Midbrain (tissue), 1 donor: Measurements from ENCODE around the gene UGT2A3.
"Not testable (repeated sequence)": the region's sequence is repeated elsewhere in the genome, so short reads cannot be mapped to it uniquely, and the experiment has no call there.

Experiments used
- DNase-seq: peaks from one replicate; lab custom pipeline; 2025; lab: John Stamatoyannopoulos, UW

Gene UGT2A3

DNA sequence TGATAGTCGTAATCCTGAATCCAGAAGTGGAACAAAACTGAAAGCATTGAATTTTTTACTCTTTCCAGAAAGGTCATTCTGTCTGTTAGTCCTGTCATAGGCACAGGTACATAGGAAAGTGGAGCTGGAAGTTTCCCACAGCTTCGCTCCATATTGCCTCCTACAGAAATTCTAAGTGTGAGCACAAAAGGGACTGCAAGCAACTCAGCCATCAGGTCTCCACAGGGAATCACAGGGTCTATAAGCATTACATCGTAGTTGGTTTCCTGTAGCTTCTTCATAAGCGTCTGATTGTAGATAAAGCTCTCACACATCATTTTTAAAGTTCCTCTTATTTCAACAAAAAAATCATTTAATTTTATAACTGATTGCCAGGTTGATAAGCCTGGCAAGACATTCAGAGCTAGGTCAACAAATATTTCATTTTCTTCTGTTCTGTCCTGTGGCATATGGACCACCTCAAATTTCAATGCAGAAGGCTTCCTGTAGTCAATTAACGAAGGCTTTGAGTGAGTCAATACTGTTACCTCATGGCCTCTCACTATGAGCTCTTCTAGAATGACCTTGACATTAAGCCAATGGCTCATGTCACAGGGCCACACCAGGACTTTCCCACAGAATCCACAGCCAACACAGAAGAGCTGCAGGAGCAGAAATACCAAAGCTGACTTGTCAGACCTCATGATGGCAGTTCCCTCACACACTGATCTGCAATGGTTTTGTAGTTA is at the start of gene UGT2A3:
Gene UGT2A3, minus strand, starts transcription at position 727 of the 728 bp plus-strand sequence. Its CDS starts 44 bp downstream, at position 683.
- DNase-seq = no peak

DNA sequence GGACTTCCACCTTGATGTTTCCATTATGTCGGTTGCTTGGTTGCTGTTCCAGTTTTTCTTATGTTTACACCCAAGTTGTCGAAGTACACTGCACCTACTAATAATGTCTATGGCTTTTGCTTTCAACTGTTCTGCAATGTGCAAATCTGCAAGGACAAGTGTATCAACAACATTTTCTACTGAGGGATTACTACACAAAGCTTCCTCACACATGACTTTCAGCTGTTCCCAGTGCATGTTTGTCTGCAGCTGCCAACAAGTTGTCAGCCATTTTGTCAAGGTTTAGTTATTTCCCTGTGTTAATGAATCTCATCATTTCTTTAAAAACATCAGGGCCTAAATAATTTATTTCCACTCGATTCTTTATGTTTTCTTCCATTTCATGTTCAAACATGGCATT is 45.4 kb upstream of the UGT2A3 start:
- no peak for DNase-seq

DNA sequence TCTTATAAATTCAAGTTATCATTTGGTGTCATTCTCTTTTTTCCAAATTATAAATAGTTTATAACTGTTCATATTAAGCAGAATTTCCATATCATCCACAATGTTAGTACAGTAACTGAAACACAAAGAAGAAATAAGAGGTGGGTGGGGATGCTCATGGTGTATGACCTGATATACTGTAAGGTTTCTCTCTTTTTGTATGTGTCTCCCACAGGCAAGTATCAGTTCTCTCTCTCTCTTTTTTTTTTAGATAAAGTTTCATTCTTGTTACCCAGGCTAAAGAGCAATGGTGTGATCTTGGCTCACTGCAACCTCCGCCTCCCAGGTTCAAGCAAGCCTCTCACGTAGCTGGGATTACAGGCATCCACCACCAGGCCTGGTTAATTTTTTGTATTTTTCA is 43.7 kb upstream of the UGT2A3 start:
- no peak for DNase-seq

DNA sequence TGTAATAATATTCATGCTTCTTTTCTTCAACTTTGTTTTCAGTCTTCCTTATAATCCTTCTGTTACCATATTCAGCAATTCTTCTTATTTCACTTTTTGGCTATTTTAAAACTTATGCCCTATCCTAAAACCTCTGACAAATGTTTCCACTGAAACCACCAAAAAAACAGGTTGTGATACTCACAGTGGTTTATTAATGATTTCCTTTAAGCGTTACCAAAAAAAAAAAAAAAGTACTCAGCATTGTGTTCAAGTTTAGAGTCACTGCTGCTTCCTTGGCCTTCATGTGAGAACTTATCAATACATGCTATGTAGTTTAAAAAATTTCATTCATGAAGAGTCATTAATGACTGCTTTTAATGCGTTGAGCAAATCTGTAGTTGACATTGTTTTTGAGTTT is 35.4 kb upstream of the UGT2A3 start:
- DNase-seq = no peak

DNA sequence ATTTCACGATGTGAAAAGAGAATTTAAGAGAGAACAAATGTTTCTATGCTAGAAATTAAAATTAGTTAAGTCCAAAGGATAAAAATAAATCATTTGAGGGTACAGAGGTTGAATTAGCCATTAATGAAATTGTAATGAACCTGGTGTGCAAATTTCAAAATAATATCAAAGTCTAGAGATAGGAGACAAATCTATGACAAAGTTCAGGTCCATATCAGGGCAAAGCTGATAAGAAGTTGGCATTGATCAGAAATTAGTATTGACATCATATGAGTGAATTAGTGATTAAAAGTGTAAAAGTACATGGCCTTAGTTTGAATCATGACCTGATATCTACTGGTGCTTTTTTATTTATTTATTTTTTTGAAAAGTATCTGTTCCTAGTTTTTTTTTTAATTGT is 33.8 kb upstream of the UGT2A3 start:
- no peak for DNase-seq

DNA sequence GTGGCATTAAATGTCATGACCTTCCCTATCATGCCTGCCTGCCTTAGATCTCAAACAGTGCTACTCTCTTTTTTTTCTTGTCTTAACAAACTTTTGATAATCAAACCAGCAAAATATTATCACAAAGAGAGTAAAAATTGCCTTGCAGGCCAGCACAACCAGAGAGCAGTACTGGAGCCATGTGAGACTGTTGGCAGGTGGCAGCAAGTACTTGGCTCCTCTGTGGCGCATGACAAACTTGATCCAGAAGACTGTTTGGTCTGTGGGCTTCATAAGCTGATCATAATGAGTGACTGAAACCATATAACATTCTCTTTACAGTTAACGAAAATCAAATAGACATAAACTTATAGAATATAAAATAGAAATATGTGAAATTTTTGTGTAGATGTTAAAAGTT is 33.3 kb upstream of the UGT2A3 start:
- DNase-seq = no peak

DNA sequence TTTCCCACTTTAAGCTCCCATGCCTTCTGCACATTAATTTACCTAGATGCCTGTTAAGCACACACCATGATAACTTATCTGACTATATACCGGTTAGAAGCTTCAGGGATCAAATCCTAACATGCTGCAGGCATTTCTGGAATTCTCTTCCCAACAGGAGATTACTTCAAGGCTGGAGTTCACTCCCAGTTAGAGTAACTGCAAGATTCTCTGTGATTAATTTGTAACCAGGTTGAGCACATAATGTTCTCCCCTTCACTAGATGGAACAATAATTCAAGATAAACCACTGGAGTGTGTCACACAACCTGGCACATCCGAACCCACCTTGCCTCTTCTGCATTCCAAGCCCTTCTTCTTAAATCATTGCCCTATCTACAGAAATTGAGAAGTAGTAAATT is 11.8 kb upstream of the UGT2A3 start:
- no peak for DNase-seq

DNA sequence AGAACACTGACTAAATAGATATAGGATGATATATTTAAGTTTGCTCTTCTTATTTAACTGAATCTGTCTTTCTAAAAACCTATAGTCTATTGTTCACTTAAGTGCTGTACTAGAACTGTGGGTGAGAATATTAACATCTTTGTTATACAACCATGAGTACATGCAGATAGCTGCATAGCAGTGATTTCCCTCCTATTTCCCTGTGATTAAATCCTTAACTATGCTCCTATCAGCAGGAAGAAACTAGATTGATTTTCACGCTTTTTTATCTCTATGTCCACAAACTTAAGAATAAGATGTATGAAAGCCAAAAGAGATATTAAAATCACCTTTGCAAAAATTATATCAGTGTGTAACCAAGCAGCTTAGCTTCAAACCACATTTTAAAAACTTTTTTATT is 11.3 kb upstream of the UGT2A3 start:
- no peak for DNase-seq

DNA sequence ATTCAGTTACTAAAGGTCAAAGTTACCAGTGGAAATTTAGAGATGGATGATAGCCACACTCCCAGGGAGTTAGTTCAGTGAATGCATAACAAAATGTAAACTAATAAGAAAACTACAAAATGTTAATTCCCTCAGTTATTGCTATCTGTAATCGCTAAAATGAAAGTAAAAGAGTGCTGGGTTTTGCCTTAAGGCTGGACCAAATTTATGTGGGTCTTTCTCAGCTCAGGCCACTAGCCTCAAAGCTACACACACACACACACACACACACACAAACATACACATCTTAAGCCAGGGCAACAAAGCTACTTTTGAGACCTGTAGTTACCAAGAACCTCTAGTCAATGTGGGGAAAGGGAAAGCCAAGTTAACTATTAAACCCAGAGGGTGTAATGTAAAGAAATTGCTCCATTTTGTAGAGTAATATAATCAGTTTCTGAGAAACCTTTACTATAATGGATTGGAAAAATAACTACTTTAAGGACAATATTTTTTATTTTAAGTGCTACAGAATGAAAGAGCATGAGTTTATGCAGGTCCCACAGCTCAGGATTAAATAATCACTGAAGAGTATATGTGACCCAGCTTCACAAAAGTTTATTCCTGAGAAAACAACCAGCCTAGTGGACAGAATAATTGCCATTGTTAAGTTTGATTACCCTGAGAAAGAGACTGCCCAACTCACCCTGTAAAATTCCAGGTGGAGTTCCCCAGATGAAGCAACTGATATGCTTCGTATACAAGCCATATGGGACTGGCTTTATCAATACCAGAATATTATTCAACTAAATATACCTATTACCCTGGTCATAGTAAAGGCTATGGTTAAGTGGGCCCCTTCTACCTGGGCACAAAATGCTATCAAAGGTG is 8.9 kb upstream of the UGT2A3 start:
- DNase-seq = no peak

DNA sequence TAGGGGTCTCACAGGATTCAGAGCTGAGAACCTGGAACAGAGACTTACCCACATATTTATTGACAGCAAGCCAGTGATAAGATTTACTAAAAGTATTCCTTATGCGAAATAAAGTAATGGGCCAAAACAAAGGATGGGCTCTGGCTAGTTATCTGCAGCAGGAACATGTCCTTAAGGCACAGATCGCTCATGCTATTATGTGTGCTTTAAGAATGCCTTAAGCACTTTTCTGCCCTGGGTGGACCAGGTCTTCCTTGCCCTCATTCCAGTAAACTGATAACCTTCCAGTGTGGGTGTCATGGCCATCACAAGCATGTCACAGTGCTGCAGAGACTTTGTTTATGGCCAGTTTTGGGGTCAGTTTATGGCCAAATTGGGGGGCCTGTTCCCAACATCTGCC is 7.5 kb upstream of the UGT2A3 start:
- DNase-seq = not testable (repeated sequence)

DNA sequence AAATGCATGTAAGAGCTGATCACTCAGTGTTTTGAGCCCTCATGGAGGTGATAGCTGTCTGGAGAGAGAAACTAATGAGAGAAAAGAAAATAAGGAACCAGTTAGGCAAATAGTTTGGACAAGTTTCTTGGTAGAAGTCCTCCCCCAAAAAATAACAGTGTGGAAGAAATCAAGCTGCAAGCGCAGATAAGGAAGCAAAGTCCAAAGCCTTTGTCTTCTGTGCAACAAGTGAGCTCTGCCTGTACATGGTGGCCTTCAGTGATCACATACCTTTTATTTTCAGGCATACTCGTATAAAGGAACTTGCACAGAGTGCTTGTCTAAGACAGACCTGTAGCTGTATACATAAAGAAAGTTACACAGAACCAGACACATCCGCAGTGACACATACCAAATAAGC is 2.5 kb upstream of the UGT2A3 start:
- no peak for DNase-seq

DNA sequence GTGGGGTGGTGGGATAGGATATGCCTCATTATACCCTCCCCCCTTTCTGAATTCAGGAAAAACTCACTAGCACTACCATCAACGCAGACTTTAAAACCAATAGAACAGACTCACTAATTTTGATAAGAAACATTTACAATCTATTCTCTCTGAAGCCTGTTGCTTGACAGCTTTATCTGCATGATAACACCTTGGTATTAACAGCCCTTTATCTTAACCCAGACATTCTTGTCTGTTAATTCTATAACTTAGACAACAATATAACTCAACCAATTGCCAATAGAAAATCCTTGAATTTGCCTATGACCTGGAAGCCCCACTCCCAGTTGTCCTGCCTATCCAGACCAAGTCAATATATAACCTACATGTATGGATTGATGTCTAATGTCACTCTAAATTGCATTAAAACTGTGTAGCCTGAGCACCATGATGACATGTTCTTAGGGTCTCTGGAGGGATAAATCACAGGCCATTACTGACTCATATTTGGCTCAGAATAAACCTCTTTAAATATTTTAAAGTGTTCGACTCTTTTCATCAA is 1.5 kb upstream of the UGT2A3 start:
- DNase-seq = no peak

DNA sequence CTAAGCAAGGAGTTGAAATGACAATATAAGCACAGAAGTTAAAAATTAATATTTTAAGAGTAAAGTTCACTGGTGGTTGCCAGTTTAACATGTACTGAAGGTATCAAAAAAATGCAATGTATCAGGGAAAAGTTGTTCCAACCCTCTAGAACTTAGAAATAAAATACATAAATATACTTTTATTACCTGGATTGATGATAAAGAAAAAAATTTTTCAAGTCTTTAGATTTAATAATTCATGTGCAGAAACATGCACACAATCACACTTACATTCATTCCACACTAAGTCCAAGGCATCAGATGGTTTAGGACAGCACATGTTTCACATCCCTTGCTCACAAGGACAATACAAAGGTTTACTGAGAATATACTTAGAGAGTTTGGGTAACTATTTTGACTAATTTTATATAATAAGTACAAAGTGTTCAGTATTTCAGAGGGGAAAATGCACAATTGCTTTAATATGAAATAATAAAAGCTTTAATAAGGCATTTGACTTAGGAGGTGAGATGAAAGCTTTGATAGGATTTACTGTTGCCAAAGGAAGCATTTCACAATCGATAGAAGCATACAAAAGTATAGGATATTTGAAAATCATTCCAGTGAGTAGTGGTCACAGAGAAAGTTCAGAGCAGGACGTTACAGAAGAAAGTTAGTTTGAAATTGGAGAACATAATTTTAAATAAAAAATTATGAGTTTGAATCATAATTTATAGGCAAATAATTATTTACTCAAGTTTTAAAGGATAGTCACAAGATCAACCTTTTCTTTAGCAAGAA is 392 bp upstream of the UGT2A3 start:
- DNase-seq = no peak

DNA sequence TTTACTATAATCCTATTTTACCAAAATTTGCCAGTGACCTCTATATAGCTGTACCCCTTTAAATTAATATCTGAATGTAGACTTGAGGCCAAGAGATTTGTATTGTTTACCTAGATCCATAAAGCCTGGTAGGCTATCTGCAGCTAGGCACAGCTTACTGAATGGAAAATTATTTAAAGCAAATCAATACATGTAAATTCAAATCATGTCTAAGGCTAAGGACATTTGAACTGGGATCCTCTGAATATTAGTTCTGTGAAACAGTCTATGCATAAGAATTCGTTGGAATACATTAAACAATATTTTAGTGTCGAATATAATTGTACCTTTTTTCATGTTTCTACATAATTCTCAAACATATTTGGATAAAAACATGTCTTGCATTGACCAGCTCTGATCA is 1.6 kb downstream of the UGT2A3 start:
- DNase-seq = no peak

DNA sequence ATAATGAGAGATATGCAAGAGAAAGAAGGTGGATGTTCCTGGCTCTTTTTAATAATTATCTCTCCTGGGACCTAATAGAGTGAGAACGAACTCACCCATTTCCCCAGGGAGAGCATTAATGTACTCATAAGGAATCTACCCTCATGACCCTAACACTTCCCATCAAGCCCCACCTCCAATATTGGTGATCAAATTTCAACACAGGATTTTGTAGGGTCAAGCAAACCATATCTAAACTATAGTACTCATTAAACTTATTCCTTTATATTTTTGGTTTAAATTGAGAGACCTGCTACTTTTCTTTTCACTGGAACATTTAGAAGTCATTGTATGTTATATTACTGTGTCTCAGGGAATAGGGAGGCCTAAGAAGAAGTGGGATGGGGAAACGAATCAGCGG is 2.6 kb downstream of the UGT2A3 start:
- no peak for DNase-seq

DNA sequence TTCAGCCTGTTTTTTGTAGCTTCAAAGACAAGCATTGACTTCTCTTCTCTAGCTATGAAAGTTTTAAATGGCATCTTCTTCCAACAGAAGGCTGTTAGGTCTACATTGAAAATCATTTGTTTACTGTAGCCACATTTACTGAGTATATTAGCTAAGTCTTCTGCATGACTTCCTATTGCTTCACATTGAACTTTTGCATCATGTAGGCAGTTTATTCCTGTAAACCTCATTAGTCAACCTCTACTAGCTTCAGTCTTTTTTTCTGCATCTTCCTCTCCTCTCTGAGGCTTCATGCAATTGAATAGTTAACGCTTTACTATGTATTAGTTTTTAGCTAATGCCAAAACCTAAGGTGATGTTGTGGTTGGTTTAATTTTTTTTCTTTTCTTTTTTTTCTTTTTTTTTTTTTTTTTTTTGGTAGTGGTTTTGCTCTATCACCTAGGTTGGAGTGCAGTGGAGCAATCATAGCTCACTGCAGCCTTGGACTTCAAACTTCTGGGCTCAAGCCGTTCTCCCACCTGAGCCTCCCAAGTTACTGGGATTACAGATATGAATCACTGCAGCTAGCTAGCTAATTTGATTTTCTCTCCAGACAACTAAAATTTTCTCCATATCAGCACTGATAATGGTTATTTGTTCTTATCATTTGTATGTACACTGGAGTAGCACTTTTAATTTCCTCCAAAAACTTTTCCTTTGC is 3.4 kb downstream of the UGT2A3 start:
- no peak for DNase-seq

DNA sequence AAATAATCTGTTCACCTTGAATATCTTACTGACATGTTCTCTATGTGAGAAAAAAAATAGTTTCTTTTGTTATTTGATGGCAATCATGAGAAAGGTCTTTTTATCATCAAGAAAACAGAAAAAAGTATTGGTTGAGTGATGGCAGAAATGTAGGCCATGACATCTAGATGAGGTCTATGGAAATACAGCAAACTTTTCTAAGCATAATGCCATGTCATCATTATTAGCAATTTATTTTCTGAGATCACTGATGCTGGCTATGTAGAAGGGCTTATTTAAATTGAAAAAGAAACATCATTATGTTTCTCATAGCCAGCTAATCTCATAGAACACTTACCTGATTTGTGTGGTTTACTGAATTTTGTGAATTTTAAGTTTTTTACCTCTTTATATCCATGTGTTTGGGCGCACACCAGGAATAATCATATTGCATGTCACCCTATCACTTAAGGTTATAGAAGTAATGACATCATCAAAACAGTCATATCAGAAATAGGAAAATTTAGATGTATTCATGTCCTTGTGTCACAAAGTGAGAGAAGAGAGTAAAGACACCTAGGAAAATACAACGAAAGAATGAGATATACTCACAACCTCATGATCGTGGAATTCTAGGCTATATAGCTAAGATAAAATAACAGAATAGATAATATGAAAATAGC is 22.4 kb downstream of the UGT2A3 start:
- no peak for DNase-seq

DNA sequence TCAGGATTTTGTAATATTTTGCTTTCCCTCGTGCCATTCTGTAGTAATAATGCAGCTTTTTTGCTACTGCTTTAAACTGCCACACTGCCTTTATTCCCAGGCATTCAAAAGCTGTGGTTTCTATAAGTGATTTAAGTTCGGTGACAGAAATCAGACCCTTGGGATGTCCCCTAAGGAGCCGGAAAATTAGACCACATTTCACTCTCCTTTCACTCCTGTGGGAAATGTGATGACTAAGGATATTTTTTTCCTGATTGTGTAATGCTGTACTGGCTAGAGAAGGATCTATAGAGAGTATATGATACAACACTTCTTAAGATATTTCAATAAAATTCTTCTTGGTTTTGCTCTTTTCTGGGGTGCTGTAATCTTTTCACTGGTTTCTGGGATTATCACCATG is 24.4 kb downstream of the UGT2A3 start:
- DNase-seq = no peak

DNA sequence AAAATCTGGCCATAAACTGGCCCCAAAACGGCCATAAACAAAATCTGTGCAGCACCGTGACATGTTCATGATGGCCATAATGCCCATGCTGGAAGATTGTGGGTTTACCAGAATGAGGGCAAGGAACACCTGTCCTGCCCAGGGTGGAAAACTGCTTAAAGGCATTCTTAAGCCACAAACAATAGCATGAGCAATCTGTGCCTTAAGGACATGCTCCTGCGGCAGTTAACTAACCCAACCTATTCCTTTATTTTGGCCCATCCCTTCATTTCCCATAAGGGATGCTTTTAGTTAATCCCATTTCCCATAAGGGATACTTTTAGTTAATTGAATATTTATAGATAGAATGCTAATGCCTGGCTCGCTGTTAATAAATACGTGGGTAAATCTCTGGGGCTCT is 29.4 kb downstream of the UGT2A3 start:
- not testable (repeated sequence) for DNase-seq

DNA sequence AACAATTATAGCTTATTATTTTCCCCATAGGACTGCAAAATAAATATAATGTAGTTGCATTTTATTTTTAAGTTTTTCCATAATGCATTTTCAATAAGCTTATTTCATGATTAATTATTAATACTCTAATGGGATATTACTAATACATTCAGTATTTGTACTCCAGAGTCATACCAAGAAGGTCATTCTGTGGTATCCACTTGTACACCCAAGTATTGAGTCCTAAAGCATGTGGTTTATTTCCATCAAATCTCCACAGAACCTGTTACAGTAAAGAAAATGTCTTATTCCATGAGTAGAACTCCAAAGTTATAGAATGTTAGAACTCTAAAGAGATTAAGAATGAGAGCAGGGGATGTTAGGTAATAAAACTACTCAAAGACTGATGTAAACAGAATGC is 30.6 kb downstream of the UGT2A3 start:
- no peak for DNase-seq

DNA sequence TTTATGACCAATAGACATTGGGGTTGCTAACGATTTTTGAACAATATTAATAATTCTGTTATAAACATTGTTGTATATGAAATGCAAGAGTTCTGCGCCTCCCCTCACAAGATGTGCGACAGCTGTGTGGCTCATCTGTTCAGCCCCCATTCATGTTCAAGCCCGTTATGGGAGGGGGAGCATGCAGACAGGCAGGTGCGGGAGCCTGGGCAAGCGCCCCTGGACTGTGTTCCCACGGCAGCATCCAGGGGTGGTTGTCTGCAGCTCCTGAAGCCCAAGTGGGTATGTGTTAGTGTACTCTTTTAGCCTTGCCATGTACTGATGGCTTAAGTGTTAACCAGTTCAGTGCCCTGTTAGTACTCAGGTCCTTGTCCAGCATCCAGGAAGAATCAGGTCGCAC is 34.6 kb downstream of the UGT2A3 start:
- DNase-seq = no peak
